ENCODE measurements around the gene FRMD1. TPM values are rescaled to one million over a fixed set of nuclear protein-coding genes. Genes with fewer than 3 reads are reported as not detected.

The FRMD1 gene
- total RNA-seq, 1 donor from 2014 or later: not detected

GRCh38 chr6:168011291-168011690 lies 67.7 kb downstream of the FRMD1 start:
- TF ChIP-seq CTCF (IDR thresholded peaks at IDR 0.05): no peak
- H3K36me3 Mint-ChIP-seq (ENCODE audit: low read depth): no peaks in the 10 kb centered on the region
- POLR2A ChIA-PET: no interaction called here
- no peak overlapping the region for H3K27ac Mint-ChIP-seq
- CTCF ChIA-PET: no interaction called here
- H3K27me3 Mint-ChIP-seq: no peaks in the 10 kb centered on the region
- intact Hi-C loops (cut with micrococcal nuclease): no loop called here
- no peak for DNase-seq
- no peak overlapping the region for H3K4me3 Mint-ChIP-seq
- peaks cover 37% of the 10 kb centered on the region for H3K9me3 Mint-ChIP-seq
- ATAC-seq (ENCODE audit: low read depth): no peak
- no peaks in the 10 kb centered on the region for H3K4me1 Mint-ChIP-seq

- intact Hi-C loops (cut with micrococcal nuclease): no loop called here
- ChIA-PET POLR2A (no interaction called here), CTCF (no interaction called here)
- H3K36me3 Mint-ChIP-seq (ENCODE audit: low read depth): no peaks in the 10 kb centered on the region
- DNase-seq (no peak), ATAC-seq (ENCODE audit: low read depth) (no peak)
- TF ChIP-seq CTCF (IDR thresholded peaks at IDR 0.05): no peak
- no peak overlapping the region for H3K27ac Mint-ChIP-seq
- H3K4me3 Mint-ChIP-seq: no peak overlapping the region
- H3K4me1 Mint-ChIP-seq: no peaks in the 10 kb centered on the region
- peaks cover 34% of the 10 kb centered on the region for H3K9me3 Mint-ChIP-seq
- no peaks in the 10 kb centered on the region for H3K27me3 Mint-ChIP-seq
Observed at GRCh38 chr6:168009331-168009730, 69.7 kb downstream of the FRMD1 start.

- no peak overlapping the region for H3K27ac Mint-ChIP-seq
- ATAC-seq (ENCODE audit: low read depth) (no peak), DNase-seq (no peak)
- no peak overlapping the region for H3K4me3 Mint-ChIP-seq
- CTCF ChIA-PET: no interaction called here
- no peaks in the 10 kb centered on the region for H3K27me3 Mint-ChIP-seq
- intact Hi-C loops (cut with micrococcal nuclease): no loop called here
- TF ChIP-seq CTCF (IDR thresholded peaks at IDR 0.05): no peak
- H3K9me3 Mint-ChIP-seq: peaks cover 32% of the 10 kb centered on the region
- no peaks in the 10 kb centered on the region for H3K36me3 Mint-ChIP-seq (ENCODE audit: low read depth)
- no peaks in the 10 kb centered on the region for H3K4me1 Mint-ChIP-seq
- POLR2A ChIA-PET: no interaction called here
Observed at GRCh38 chr6:168007592-168008338, 71.2 kb downstream of the FRMD1 start.

- Mint-ChIP-seq H3K27me3 (no peaks in the 10 kb centered on the region), H3K27ac (no peak overlapping the region), H3K9me3 (peaks cover 17% of the 10 kb centered on the region), H3K4me1 (no peaks in the 10 kb centered on the region), H3K36me3 (ENCODE audit: low read depth) (no peaks in the 10 kb centered on the region), H3K4me3 (no peak overlapping the region)
- POLR2A ChIA-PET: no interaction called here
- DNase-seq: no peak
- no peak for ATAC-seq (ENCODE audit: low read depth)
- TF ChIP-seq CTCF (IDR thresholded peaks at IDR 0.05): no peak
- CTCF ChIA-PET: no interaction called here
- intact Hi-C loops (cut with micrococcal nuclease): no loop called here
Observed at GRCh38 chr6:168005796-168006195, 73.2 kb downstream of the FRMD1 start.

GRCh38 chr6:168004945-168005344 lies 74.1 kb downstream of the FRMD1 start:
- no peak overlapping the region for H3K4me3 Mint-ChIP-seq
- POLR2A ChIA-PET: no interaction called here
- H3K9me3 Mint-ChIP-seq: peaks cover 12% of the 10 kb centered on the region
- H3K36me3 Mint-ChIP-seq (ENCODE audit: low read depth): no peaks in the 10 kb centered on the region
- H3K27ac Mint-ChIP-seq: no peak overlapping the region
- CTCF ChIA-PET: no interaction called here
- intact Hi-C loops (cut with micrococcal nuclease): no loop called here
- TF ChIP-seq CTCF (IDR thresholded peaks at IDR 0.05): no peak
- ATAC-seq (ENCODE audit: low read depth) (no peak), DNase-seq (no peak)
- H3K4me1 Mint-ChIP-seq: no peaks in the 10 kb centered on the region
- no peaks in the 10 kb centered on the region for H3K27me3 Mint-ChIP-seq

All from activated B cell treated with CpG ODN at 0.5 μM for 24 hours (primary cell).